ENCODE data around the gene MAGI3. TPM values are rescaled to one million over a fixed set of nuclear protein-coding genes. Genes with fewer than 3 reads are reported as not detected.

The MAGI3 gene
- total RNA-seq, 1 donor from 2014 or later, result 7.0 TPM

- Mint-ChIP-seq H3K9me3 (ENCODE audit: unreplicated experiment) (peaks cover 4% of the 10 kb centered on the region), H3K27me3 (ENCODE audit: unreplicated experiment) (no peaks in the 10 kb centered on the region), H3K4me1 (ENCODE audit: unreplicated experiment) (peaks cover 37% of the 10 kb centered on the region), H3K27ac (ENCODE audit: unreplicated experiment) (peak overlapping the region; percentile 27), H3K4me3 (ENCODE audit: unreplicated experiment) (peak overlapping the region; percentile 84), H3K36me3 (ENCODE audit: unreplicated experiment) (no peaks in the 10 kb centered on the region)
- TF ChIP-seq CTCF (IDR thresholded peaks at IDR 0.05), result no peak
- DNase-seq (ENCODE audit: extremely low spot score, unreplicated experiment), result no peak
These were observed 1.4 kb downstream of the MAGI3 start for GRCh38 chr1:113391649-113392271.

GRCh38 chr1:113392541-113393128, 2.3 kb downstream of the MAGI3 start:
- DNase-seq (ENCODE audit: extremely low spot score, unreplicated experiment), result no peak
- Mint-ChIP-seq H3K27ac (ENCODE audit: unreplicated experiment) (no peak overlapping the region), H3K4me3 (ENCODE audit: unreplicated experiment) (peak overlapping the region; percentile 5), H3K4me1 (ENCODE audit: unreplicated experiment) (peaks cover 40% of the 10 kb centered on the region), H3K27me3 (ENCODE audit: unreplicated experiment) (no peaks in the 10 kb centered on the region), H3K36me3 (ENCODE audit: unreplicated experiment) (no peaks in the 10 kb centered on the region), H3K9me3 (ENCODE audit: unreplicated experiment) (peaks cover 4% of the 10 kb centered on the region)
- no peak for TF ChIP-seq CTCF (IDR thresholded peaks at IDR 0.05)

GRCh38 chr1:113394043-113394862, 3.9 kb downstream of the MAGI3 start:
- no peak for DNase-seq (ENCODE audit: extremely low spot score, unreplicated experiment)
- no peak for TF ChIP-seq CTCF (IDR thresholded peaks at IDR 0.05)
- no peak overlapping the region for H3K27ac Mint-ChIP-seq (ENCODE audit: unreplicated experiment)
- H3K36me3 Mint-ChIP-seq (ENCODE audit: unreplicated experiment), result no peaks in the 10 kb centered on the region
- H3K4me3 Mint-ChIP-seq (ENCODE audit: unreplicated experiment), result no peak overlapping the region
- peaks cover 29% of the 10 kb centered on the region for H3K4me1 Mint-ChIP-seq (ENCODE audit: unreplicated experiment)
- no peaks in the 10 kb centered on the region for H3K9me3 Mint-ChIP-seq (ENCODE audit: unreplicated experiment)
- no peaks in the 10 kb centered on the region for H3K27me3 Mint-ChIP-seq (ENCODE audit: unreplicated experiment)

GRCh38 chr1:113394863-113395259, 4.5 kb downstream of the MAGI3 start:
- H3K27ac Mint-ChIP-seq (ENCODE audit: unreplicated experiment), result no peak overlapping the region
- H3K36me3 Mint-ChIP-seq (ENCODE audit: unreplicated experiment), result no peaks in the 10 kb centered on the region
- no peak for DNase-seq (ENCODE audit: extremely low spot score, unreplicated experiment)
- no peaks in the 10 kb centered on the region for H3K9me3 Mint-ChIP-seq (ENCODE audit: unreplicated experiment)
- H3K4me1 Mint-ChIP-seq (ENCODE audit: unreplicated experiment), result peaks cover 25% of the 10 kb centered on the region
- no peaks in the 10 kb centered on the region for H3K27me3 Mint-ChIP-seq (ENCODE audit: unreplicated experiment)
- no peak overlapping the region for H3K4me3 Mint-ChIP-seq (ENCODE audit: unreplicated experiment)
- TF ChIP-seq CTCF (IDR thresholded peaks at IDR 0.05), result no peak

GRCh38 chr1:113396102-113396501, 5.8 kb downstream of the MAGI3 start:
- no peak for DNase-seq (ENCODE audit: extremely low spot score, unreplicated experiment)
- Mint-ChIP-seq H3K4me3 (ENCODE audit: unreplicated experiment) (no peak overlapping the region), H3K27me3 (ENCODE audit: unreplicated experiment) (no peaks in the 10 kb centered on the region), H3K4me1 (ENCODE audit: unreplicated experiment) (peaks cover 25% of the 10 kb centered on the region), H3K36me3 (ENCODE audit: unreplicated experiment) (no peaks in the 10 kb centered on the region), H3K27ac (ENCODE audit: unreplicated experiment) (no peak overlapping the region), H3K9me3 (ENCODE audit: unreplicated experiment) (no peaks in the 10 kb centered on the region)
- no peak for TF ChIP-seq CTCF (IDR thresholded peaks at IDR 0.05)
